ENCODE measurements around the gene DNAJC27.

DNA sequence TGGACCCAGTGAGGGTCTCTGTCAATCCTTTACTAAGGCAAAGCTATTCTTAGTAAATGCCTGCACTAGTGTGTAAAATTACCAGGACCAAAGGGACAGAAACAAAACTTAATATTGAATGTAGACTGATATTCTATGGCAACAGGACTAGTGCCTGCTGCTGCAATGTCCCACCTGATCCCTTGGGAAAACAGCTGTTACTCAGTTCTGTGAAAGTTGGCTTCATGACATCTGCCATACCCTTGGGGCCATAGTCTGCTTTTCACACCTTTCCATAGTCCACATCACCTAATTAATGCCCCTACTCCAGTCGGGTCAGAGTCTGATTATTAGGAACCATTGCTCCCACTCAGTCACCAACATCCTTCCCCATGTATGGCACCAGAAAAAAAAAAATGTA, 14.5 kb downstream of the DNAJC27 start:
- TF ChIP-seq POLR2A (IDR thresholded peaks at IDR 0.05) (no peak), EP300 (IDR thresholded peaks at IDR 0.05) (no peak)

Measured in tibial nerve (tissue), 3 donors.